Skeletal muscle satellite cell (primary cell): ENCODE measurements around the gene GNG3.
A peak's percentile ranks its signal among the peaks of the same experiment; 100 is the strongest.

Source experiments
- H3K27me3 ChIP-seq: 2 replicates; pipeline ENCODE4 v1.7.0; 2013; ENCODE audit warnings: low read length; ENCODE audit not compliant: control insufficient read depth, insufficient read depth
- H3K36me3 ChIP-seq: 2 replicates; pipeline ENCODE4 v1.7.0; 2013; ENCODE audit warnings: mild to moderate bottlenecking, control low read depth, low read length; ENCODE audit not compliant: insufficient read depth
- H3K4me1 ChIP-seq: 2 replicates; pipeline ENCODE4 v1.7.0; 2013; ENCODE audit warnings: low read length; ENCODE audit not compliant: control insufficient read depth, insufficient read depth
- H3K4me2 ChIP-seq: 2 replicates; pipeline ENCODE4 v1.7.0; 2013; ENCODE audit warnings: mild to moderate bottlenecking, low read length
- H3K4me3 ChIP-seq: 2 replicates; pipeline ENCODE4 v1.7.0; 2013; ENCODE audit warnings: low read length
- H3K9ac ChIP-seq: 2 replicates; pipeline ENCODE4 v1.7.0; 2013; ENCODE audit warnings: mild to moderate bottlenecking, low read depth, low read length, moderate library complexity
- H3K9me3 ChIP-seq: replicated peaks from 2 replicates; pipeline ENCODE4 v1.7.0; 2013; ENCODE audit warnings: mild to moderate bottlenecking, control low read depth, low read length

GNG3 gene

DNA sequence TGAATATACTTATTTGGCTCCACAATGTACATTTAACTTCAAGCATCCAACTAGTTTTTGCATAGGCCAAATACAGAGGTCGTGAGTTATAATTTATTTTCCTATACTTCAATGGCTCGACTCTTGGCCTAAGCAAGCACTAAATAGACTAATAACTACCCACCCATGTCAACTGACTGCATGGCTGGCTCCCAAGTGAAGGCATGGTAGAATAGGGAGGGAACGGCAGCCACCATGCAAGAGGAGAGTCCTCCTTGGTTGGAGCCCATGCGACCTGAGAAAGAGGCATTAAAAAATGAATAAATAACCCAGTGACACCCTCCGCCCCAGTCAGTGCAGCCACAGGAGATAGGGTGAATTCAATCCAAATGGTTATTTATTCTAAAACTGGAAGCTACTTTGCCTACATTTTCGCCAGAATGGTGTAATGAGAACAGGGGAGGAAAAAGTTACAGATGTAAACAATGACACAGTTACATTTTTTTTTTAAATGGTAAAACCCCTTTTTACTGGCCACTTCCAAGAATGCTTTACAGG, 4.9 kb downstream of the GNG3 start:
- peaks cover 67% of the 10 kb centered on the region for H3K36me3 ChIP-seq
- H3K4me1 ChIP-seq = peaks cover 19% of the 10 kb centered on the region
- H3K27me3 ChIP-seq = no peaks in the 10 kb centered on the region
- no peak overlapping the region for H3K4me3 ChIP-seq
- H3K4me2 ChIP-seq = no peak overlapping the region
- H3K9ac ChIP-seq = no peak overlapping the region
- H3K9me3 ChIP-seq = no peaks in the 10 kb centered on the region

DNA sequence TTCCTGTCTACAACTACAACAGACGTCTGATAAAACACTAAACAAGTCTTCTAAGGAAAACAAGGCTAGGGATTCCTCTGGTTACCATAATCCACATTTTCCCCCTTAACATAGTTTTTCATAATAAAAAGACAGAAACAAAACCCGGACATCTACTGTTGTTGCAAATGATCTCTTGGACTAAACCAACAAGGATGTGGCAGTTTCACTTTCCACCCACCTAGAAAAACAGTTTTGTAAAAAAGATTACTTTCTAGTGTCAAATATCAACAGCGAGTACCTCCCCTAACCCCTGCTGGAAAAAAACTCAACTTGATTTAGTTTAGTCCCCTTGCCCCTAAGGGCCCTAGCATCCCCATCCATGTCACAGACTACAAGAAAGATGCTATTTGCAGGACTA, 5.4 kb downstream of the GNG3 start:
- peaks cover 73% of the 10 kb centered on the region for H3K36me3 ChIP-seq
- no peak overlapping the region for H3K9ac ChIP-seq

DNA sequence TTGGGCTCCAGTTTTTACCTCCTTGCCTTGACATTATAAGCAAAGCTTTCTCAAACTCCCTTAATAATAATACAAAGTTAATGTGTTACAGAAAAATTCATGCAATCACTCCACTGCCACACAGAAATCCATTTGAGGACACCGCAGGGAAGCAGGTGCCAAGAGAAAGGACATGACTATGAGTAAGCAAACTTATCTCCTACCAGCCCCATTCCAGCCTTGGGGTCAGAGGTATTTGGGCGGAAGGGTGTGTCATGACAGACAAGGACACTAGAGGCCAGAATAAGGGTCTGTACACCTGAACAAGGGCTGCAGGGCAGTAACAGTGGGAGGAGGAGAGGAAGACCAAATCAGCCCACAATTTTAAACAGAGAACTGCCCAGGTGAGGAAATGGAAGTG, 5.9 kb downstream of the GNG3 start:
- no peak overlapping the region for H3K4me2 ChIP-seq
- peaks cover 19% of the 10 kb centered on the region for H3K4me1 ChIP-seq
- H3K27me3 ChIP-seq = no peaks in the 10 kb centered on the region
- H3K9ac ChIP-seq = no peak overlapping the region
- no peaks in the 10 kb centered on the region for H3K9me3 ChIP-seq
- H3K36me3 ChIP-seq = peaks cover 76% of the 10 kb centered on the region
- no peak overlapping the region for H3K4me3 ChIP-seq

More for the DNA sequence above, 5.4 kb downstream of the GNG3 start:
- no peak overlapping the region for H3K4me3 ChIP-seq
- peaks cover 19% of the 10 kb centered on the region for H3K4me1 ChIP-seq
- H3K27me3 ChIP-seq = no peaks in the 10 kb centered on the region
- H3K9me3 ChIP-seq = no peaks in the 10 kb centered on the region
- H3K4me2 ChIP-seq = no peak overlapping the region

DNA sequence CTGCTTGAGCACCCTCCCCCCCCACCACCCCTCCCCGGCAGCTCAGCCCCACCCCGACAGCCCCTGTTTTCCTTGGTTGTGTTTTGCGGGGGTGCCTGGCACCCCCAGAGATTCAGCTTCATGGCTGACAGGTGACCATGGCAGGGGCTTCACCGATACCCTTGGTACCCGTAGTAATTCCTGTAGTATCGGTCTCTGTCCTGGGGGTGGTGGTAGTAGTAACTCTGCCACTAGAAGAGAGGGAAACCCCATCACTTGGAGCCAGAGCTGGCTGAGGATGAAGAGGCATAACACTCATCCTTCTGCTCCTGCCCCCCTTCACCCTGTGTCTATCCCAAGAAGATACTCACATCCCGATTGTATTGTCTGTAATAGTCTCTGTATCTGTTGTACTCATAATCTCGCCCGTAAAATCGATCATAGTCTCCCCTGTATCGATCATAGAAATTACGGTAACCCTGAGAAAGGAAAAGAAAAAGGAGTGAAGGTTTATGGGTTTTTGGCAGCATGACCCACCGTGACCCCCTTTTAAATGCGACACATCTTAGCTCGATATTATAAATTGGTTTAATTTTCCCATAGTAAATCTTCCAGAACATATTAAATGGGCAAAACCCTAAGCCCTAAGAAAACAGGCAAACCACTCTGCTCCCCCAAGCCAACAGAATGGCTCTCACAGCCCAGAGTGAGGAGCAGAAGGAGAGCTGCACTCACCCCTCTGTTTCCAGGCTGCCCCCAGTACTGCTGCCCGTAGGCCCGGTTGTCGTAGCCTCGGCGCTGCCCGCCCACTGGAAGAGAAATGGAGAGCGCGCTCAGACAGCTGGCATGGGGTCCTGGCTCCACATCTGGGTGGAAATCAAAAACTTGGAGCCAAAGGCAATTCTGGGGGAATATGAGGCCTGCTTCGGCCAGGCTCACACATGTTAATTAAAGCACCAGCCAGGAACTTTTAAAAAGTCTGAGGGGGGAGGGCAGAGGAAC, 8.0 kb downstream of the GNG3 start:
- Histone ChIP-seq H3K9ac (peak overlapping the region; percentile 31), H3K9me3 (no peaks in the 10 kb centered on the region), H3K4me3 (no peak overlapping the region), H3K36me3 (peaks cover 86% of the 10 kb centered on the region), H3K27me3 (no peaks in the 10 kb centered on the region), H3K4me1 (peaks cover under 1% of the 10 kb centered on the region), H3K4me2 (no peak overlapping the region)

DNA sequence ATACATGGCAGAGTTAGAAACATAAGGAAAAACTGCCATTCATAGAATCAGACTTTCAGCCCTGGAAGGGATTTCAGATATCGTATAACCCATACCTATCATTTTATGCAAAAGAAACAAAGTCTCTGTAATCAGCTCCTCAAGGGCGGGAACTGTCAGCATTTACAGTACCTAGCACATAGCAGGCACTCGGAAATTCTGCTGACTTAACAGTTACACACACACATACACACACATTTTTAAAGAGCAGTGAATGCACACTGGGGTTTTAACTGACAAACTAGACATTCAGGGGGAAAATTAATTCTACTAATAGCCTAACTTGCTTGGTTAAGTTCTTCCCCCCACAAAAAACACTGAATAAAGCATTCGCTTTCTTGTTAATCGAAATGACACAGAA, 8.7 kb downstream of the GNG3 start:
- H3K27me3 ChIP-seq = no peaks in the 10 kb centered on the region
- no peak overlapping the region for H3K4me2 ChIP-seq
- no peaks in the 10 kb centered on the region for H3K4me1 ChIP-seq
- H3K4me3 ChIP-seq = no peak overlapping the region
- no peaks in the 10 kb centered on the region for H3K9me3 ChIP-seq
- no peak overlapping the region for H3K9ac ChIP-seq
- H3K36me3 ChIP-seq = peaks cover 89% of the 10 kb centered on the region

DNA sequence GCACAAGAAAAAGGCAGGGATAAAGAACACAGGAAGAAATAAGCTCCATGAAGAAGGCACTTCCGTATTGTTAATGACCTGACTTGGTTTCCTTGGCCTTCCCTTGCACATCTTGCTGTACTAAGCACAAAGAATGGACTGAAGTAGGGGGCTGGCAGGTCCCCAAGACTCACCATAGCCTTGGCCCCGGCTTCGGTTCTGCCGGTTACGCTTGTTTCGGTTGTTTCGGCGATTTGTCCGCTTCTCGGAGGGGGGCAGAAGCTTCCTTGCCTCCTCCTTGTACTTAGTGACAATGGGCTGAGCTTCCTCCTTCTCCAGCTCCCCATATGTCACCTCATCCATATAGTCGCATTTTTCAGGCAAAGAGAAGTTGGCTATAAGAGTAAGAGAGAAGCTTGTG, 9.3 kb downstream of the GNG3 start:
- no peaks in the 10 kb centered on the region for H3K4me1 ChIP-seq
- H3K4me2 ChIP-seq = no peak overlapping the region
- no peak overlapping the region for H3K9ac ChIP-seq
- no peak overlapping the region for H3K4me3 ChIP-seq
- no peaks in the 10 kb centered on the region for H3K9me3 ChIP-seq
- H3K27me3 ChIP-seq = no peaks in the 10 kb centered on the region
- H3K36me3 ChIP-seq = peaks cover 89% of the 10 kb centered on the region

DNA sequence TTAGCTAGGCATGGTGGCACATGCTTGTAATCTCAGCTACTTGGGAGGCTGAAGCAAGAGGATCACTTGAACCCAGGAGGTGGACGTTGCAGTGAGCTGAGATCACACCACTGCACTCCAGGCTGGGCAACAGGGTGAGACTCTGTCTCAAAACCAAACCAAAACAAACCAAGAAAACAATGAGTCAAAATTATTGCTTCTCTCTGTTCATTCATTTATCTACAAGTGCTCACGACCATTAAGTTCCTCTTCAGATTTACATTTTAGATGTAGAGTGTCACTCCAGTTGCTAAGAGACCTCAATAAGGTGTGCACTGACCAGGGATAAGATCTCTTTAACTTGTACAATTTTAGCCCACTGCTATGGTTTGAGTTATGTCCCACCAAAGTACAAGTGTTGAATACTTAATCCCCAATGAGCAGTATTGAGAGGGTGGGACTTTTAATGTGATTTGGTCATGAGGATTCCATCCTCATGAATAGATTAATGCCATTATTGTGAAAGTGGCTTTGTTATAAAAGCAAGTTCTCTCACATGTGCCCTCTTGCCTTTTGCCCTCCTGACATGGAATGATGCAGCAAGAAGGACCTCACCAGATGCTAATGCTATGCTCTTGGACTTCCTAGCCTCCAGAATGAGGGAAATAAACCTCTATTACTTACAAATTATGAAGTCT, 12.0 kb downstream of the GNG3 start:
- H3K36me3 ChIP-seq = peaks cover 87% of the 10 kb centered on the region
- H3K4me1 ChIP-seq = peaks cover 3% of the 10 kb centered on the region
- no peak overlapping the region for H3K9ac ChIP-seq
- no peaks in the 10 kb centered on the region for H3K27me3 ChIP-seq
- no peak overlapping the region for H3K4me2 ChIP-seq
- no peaks in the 10 kb centered on the region for H3K9me3 ChIP-seq
- H3K4me3 ChIP-seq = no peak overlapping the region

DNA sequence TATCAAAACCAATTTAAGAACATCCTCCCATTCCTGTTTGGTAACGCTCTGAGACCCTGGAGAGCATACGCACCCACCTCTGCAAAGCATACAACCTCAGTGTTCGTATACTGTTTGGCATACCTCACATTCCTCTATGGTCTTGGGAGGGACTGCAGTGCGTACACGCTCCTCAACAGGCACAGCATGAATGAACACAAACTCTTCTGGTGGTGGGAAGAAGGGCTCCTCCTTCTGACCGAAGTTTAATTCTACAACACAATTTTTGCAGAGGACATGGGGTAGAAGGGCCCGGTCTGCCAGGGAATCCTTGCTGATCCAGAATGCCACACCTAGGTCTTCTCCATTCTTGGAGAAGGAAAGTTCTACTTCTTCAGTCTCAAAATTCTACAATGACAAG, 14.5 kb downstream of the GNG3 start:
- Histone ChIP-seq H3K27me3 (no peaks in the 10 kb centered on the region), H3K36me3 (peaks cover 76% of the 10 kb centered on the region), H3K9me3 (no peaks in the 10 kb centered on the region), H3K4me1 (peaks cover 8% of the 10 kb centered on the region), H3K4me3 (no peak overlapping the region), H3K9ac (no peak overlapping the region), H3K4me2 (no peak overlapping the region)

DNA sequence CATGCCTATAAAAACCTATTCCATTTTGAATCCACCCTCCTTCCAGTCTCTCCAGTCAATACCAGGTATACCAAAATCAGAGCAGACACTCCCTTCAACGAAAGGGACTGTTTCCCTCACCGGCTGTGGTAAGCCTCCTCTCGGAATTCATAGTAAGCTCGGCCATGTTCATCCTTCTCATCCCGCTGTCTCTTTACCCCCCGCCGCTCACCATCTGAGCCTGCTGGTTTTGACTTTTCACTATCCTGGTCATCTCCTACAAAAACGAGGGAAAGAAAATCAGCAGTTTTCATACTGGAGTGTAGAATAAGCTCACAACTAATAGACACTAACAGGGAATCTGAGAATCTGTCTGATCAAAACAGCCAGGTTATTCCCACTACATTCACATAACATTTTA, 16.7 kb downstream of the GNG3 start:
- Histone ChIP-seq H3K36me3 (peaks cover 60% of the 10 kb centered on the region), H3K4me3 (peak overlapping the region; percentile 85)

DNA sequence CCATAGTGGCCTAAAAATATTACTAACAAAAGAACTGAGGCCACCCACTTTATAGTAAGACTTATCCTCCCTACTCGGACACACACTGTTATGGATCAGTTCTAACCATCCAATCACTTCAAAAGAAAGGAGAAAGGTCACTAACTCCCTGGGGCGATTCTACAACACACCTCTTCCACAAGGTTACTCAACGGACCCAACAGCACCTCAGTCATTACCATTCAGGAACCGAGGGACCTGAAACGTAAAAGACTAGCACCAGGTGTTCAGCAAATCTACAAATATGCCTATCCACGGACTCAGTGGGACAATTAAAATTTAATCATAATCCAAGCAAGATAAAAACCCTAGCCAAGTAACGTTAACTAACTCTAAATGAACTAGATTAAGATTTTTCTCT, 18.2 kb downstream of the GNG3 start:
- Histone ChIP-seq H3K4me3 (peak overlapping the region; percentile 85), H3K4me1 (peaks cover 17% of the 10 kb centered on the region), H3K27me3 (no peaks in the 10 kb centered on the region), H3K4me2 (peak overlapping the region; percentile 96), H3K9ac (peak overlapping the region; percentile 91), H3K9me3 (no peaks in the 10 kb centered on the region), H3K36me3 (peaks cover 47% of the 10 kb centered on the region)

More for the DNA sequence above, 16.7 kb downstream of the GNG3 start:
- peaks cover 8% of the 10 kb centered on the region for H3K4me1 ChIP-seq
- H3K9ac ChIP-seq = peak overlapping the region; percentile 91
- H3K27me3 ChIP-seq = no peaks in the 10 kb centered on the region
- H3K9me3 ChIP-seq = no peaks in the 10 kb centered on the region
- peak overlapping the region; percentile 96 for H3K4me2 ChIP-seq

DNA sequence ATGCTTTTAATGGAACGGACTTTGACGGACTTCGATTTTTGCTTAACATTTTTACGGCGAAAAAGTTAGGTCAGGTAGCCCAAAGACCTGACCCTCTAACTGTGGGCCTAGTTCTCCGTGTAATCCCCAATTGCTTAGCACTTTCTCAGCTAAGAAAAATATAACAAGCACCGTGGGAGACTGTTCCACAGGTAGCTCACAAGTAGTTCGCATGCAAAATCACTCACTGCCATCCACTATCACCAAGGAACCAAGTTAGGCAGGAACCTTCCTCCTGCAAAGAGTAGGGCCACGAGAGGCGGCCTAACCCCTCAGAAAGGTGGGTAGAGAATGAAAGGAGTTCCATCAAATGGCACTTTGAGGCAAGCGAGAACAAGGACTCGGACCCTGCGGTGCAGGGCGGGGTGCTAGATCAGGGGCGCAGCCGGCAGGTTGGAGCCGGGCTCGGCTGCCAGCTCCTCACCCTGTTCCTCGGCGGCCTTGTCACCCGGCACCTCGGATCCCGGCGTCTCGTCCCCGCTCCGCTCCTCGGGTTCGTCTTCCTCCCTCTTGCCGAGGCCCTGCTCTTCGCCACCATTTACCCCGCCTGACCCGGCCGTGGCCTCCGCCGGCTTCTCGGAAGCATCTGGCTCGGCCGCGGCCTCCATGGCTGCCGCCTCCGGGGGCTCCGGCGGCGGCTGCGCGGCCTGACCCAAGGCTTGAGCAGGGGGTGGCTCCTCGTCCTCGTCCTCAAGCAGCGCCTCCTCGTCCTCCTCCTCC, 18.9 kb downstream of the GNG3 start:
- Histone ChIP-seq H3K27me3 (no peaks in the 10 kb centered on the region), H3K4me2 (peak overlapping the region; percentile 96), H3K4me3 (peak overlapping the region; percentile 85), H3K9me3 (no peaks in the 10 kb centered on the region), H3K9ac (peak overlapping the region; percentile 91), H3K36me3 (peaks cover 40% of the 10 kb centered on the region), H3K4me1 (peaks cover 17% of the 10 kb centered on the region)
